Gastrocnemius medialis (tissue), 4 donors: Measurements from ENCODE around the gene PDZD7. TPM values are rescaled to one million over a fixed set of nuclear protein-coding genes. Genes with fewer than 3 reads are reported as not detected.

Experiments used
- ATAC-seq, 2 donors: fragments of 150-250 bp; one replicate each; pipeline ENCODE4 v1.9.1; 2016
- DNase-seq, 2 donors: peaks; one replicate each; pipeline ENCODE4 v3.0.0-alpha.2; 2019
- H3K27ac ChIP-seq, 4 donors: fragments of 200-600 bp; sonication (generic); 1 replicate in 1 of 4; 2 replicates in 3 of 4; pipeline ENCODE4 v1.5.1; 2016 to 2018; ENCODE audit warnings: mild to moderate bottlenecking in 2 of 4, moderate library complexity in 1 of 4
- H3K27me3 ChIP-seq, 3 donors: fragments of 200-600 bp; sonication (generic) in 2 of 3; 1 replicate in 1 of 3; 2 replicates in 2 of 3; pipeline versions ENCODE4 v1.5.1 to v1.6.0; 2016 to 2019; ENCODE audit warnings: mild to moderate bottlenecking in 1 of 3, moderate library complexity in 1 of 3
- H3K36me3 ChIP-seq, 2 donors: fragments of 200-600 bp; sonication (generic) in 1 of 2; one replicate each; pipeline ENCODE4 v1.5.1; 2017 to 2018
- H3K4me1 ChIP-seq, 2 donors: fragments of 200-600 bp; sonication (generic) in 1 of 2; one replicate each; pipeline ENCODE4 v1.5.1; 2016 to 2017; ENCODE audit warnings: mild to moderate bottlenecking in 2 of 2
- H3K4me3 ChIP-seq, 4 donors: fragments of 200-600 bp; sonication (generic) in 3 of 4; 1 replicate in 1 of 4; 2 replicates in 3 of 4; pipeline ENCODE4 v1.5.1; 2016 to 2019; ENCODE audit warnings: mild to moderate bottlenecking in 2 of 4
- H3K9me3 ChIP-seq, 3 donors: fragments of 200-600 bp; sonication (generic) in 2 of 3; 1 replicate in 1 of 3; 2 replicates in 2 of 3; pipeline ENCODE4 v1.5.1; 2016 to 2019
- CTCF ChIP-seq, 5 experiments: fragments of 450-650 bp in 3 of 5; fragments of 200-600 bp in 2 of 5; sonication (generic) in 2 of 5; IDR thresholded peaks in 4 of 5; conservative IDR thresholded peaks in 1 of 5; 1 replicate in 4 of 5; 2 replicates in 1 of 5; pipeline ENCODE4 v1.5.1; 2016 to 2019; ENCODE audit warnings: antibody characterized with exemption in 5 of 5, mild to moderate bottlenecking in 3 of 5, moderate library complexity in 3 of 5
- POLR2A ChIP-seq, 2 donors: fragments of 450-650 bp; IDR thresholded peaks; one replicate each; pipeline ENCODE4 v1.6.1; 2017; ENCODE audit warnings: antibody characterized with exemption in 2 of 2, mild to moderate bottlenecking in 2 of 2, moderate library complexity in 2 of 2
- in situ Hi-C, 4 donors: fragments of 200-750 bp; cut with MboI; loops; one replicate each; pipeline versions ENCODE4 v1.15.0 to v1.8.0; 2017; ENCODE audit warnings: low sequenced_read_pairs in 4 of 4
- intact Hi-C: fragments of 100-400 bp; cut with DNase I; formaldehyde crosslinking; loops from one replicate; pipeline ENCODE4 v1.15.1; 2023; ENCODE audit warnings: low total_unique reads
- total RNA-seq, 4 donors: library from RNA; depleted of rRNA; stranded (reverse); fragments of >200 nt; gene quantifications; one replicate each; pipeline versions ENCODE4 v1.1.0 to v1.2.3, GENCODE V29; 2016

PDZD7 gene
- total RNA-seq, 4 donors from 2014 or later = 0.11 TPM; not detected in 3

DNA sequence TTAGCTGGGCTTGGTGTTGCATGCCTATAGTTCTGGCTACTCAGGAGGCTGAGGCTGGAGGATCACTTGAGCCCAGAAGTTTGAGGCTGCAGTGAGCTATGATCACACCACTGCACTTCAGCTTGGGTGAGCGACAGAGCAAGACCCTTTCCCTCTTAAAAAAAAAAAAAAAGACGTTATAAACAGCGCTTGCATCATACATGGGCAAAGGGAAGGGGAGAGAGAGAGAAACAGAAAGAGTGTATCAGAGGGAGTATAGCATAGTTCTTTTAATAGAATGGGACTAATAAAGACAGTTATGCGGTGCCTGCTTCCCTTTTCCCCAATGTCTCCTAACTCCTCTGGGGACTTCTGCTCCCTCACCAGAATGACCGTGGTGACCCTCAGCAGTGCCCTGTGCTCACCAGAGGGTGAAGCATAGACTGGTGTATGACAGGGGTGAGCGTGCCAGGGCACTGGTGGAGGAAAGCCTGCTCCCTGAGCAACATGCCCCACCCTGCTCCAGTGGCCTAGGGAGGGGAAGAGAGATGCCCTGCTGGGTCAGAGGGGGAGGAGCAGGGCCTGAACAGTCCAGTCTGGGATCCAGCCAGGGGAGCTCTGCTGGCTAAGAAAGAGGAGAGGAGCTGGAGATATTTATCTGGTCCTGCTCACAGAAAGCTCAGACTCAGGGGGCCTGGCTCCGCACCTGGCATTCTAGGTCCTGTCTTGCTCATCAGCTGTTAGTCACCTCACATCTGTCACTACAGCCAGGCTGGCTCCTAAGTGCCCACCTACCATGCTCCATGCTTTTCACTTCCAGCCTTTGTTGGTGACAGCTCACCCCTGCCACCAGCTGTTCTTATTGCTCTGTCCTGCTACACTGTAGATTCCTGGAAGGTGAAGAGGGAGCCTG is 2.2 kb downstream of the PDZD7 start:
- DNase-seq = no peak
- no peaks in the 10 kb centered on the region for H3K9me3 ChIP-seq
- in situ Hi-C loops = no loop called here
- H3K27me3 ChIP-seq = no peaks in the 10 kb centered on the region
- H3K27ac ChIP-seq = no peak overlapping the region
- no peaks in the 10 kb centered on the region for H3K36me3 ChIP-seq
- H3K4me3 ChIP-seq = no peak overlapping the region
- intact Hi-C loops = no loop called here
- TF ChIP-seq CTCF (IDR thresholded peaks at IDR 0.05 in 4 of 5, conservative IDR thresholded peaks at IDR 0.05 in 1 of 5) (no peak), POLR2A (IDR thresholded peaks at IDR 0.05) (no peak)
- H3K4me1 ChIP-seq = peaks cover 7 to 16% of the 10 kb centered on the region in 2 donors
- no peak for ATAC-seq

- in situ Hi-C loops (no loop called here), intact Hi-C loops (no loop called here)
- Histone ChIP-seq H3K4me1 (peaks cover 3 to 11% of the 10 kb centered on the region in 2 donors), H3K27ac (no peak overlapping the region), H3K27me3 (no peaks in the 10 kb centered on the region), H3K9me3 (no peaks in the 10 kb centered on the region), H3K4me3 (no peak overlapping the region), H3K36me3 (no peaks in the 10 kb centered on the region)
- no peak for DNase-seq
- TF ChIP-seq CTCF (IDR thresholded peaks at IDR 0.05 in 4 of 5, conservative IDR thresholded peaks at IDR 0.05 in 1 of 5) (no peak), POLR2A (IDR thresholded peaks at IDR 0.05) (no peak)
- ATAC-seq = no peak
These were observed 3.7 kb downstream of the PDZD7 start for GRCh38 chr10:101027106-101027720.

DNA sequence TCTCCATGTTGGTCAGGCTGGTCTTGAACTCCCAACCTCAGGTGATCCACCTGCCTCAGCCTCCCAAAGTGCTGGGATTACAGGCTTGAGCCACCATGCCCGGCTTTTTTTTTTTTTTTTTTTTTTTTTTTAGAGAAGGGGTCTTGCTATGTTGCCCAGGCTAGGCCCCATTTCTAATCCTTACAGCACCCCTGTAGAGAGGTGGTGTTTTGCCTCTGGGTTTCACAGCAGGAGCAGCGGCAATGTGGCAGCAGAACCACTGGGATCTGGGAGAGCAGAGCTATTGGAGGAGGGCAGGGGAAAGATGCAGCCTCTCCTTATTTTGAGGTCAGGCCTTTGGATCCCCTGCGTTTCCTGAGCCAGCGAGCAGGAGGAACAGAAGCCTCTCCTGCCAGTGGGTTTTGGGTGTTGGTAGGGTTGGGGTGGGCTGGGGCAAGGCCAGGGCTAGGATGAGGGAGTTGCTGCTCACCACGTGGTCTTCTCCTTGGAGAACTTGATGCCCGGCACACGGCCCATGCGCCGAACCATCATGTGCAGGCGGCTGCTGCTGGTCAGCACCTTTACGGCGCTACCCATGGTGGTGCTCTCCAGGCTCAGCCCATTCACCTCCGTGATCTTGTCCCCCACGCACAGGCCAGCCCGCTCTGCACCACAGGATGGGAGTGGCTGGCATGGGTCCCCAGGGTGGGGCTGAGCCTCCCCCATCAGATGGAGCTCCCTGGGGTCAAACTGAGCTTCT is 7.8 kb downstream of the PDZD7 start:
- H3K27me3 ChIP-seq = no peaks in the 10 kb centered on the region
- ATAC-seq (no peak), DNase-seq (no peak)
- in situ Hi-C loops (no loop called here), intact Hi-C loops (no loop called here)
- H3K4me3 ChIP-seq = no peak overlapping the region
- no peaks in the 10 kb centered on the region for H3K9me3 ChIP-seq
- H3K27ac ChIP-seq = no peak overlapping the region
- H3K36me3 ChIP-seq = no peaks in the 10 kb centered on the region
- TF ChIP-seq POLR2A (IDR thresholded peaks at IDR 0.05) = no peak
- no peak for TF ChIP-seq CTCF (IDR thresholded peaks at IDR 0.05 in 4 of 5, conservative IDR thresholded peaks at IDR 0.05 in 1 of 5)
- no peaks in the 10 kb centered on the region for H3K4me1 ChIP-seq

- Histone ChIP-seq H3K4me1 (no peaks in the 10 kb centered on the region), H3K9me3 (no peaks in the 10 kb centered on the region), H3K27me3 (no peaks in the 10 kb centered on the region), H3K27ac (no peak overlapping the region), H3K36me3 (no peaks in the 10 kb centered on the region), H3K4me3 (no peak overlapping the region)
- DNase-seq (no peak), ATAC-seq (no peak)
- in situ Hi-C loops (no loop called here), intact Hi-C loops (no loop called here)
- TF ChIP-seq POLR2A (IDR thresholded peaks at IDR 0.05) (no peak), CTCF (IDR thresholded peaks at IDR 0.05 in 4 of 5, conservative IDR thresholded peaks at IDR 0.05 in 1 of 5) (no peak)
These were observed 9.2 kb downstream of the PDZD7 start for GRCh38 chr10:101021692-101022251.
